GM19328 (cell line): ENCODE data around the gene MLX.
"Not testable (repeated sequence)": the region's sequence is repeated elsewhere in the genome, so short reads cannot be mapped to it uniquely, and the experiment has no call there.

Source experiments
- ATAC-seq: cut with Tn5 transposase; IDR thresholded peaks from one replicate; pipeline ENCODE4 v1.9.1; 2021; ENCODE audit warnings: mild to moderate bottlenecking, moderate library complexity; ENCODE audit not compliant: unreplicated experiment

Gene MLX

GRCh38 chr17:42554250-42555121 is 12.4 kb upstream of the MLX start:
- ATAC-seq: no peak

- no peak for ATAC-seq
These were observed 11.7 kb upstream of the MLX start for GRCh38 chr17:42555122-42555622.

- not testable (repeated sequence) for ATAC-seq
These were observed 10.8 kb upstream of the MLX start for GRCh38 chr17:42555961-42556617.

- ATAC-seq: no peak
These were observed 7.8 kb upstream of the MLX start for GRCh38 chr17:42559075-42559474.

DNA sequence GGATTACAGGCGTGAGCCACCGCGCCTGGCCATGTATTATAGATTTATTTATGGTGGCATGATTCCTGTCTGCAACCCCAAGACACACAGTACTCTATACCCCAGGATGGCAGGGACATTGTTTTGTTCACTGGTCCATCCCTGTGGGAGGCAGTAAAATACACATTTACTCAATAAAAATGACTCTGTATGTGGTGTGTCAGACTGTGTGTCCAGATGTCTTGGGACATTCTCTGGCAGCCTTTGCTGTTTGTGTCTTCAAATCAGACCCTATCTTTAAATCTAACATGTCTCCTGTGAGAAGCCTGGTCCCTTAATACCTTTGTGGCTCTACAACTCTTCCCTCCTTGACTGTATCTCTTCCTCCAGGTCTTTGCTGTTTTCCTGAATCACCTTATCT is 6.7 kb upstream of the MLX start:
- no peak for ATAC-seq

GRCh38 chr17:42561897-42562387 is 5.0 kb upstream of the MLX start, which contains the start of gene COASY:
TSS of gene COASY (plus strand) at chr17:42562148. CDS start at chr17:42562623, 475 bp downstream.
- peak; percentile 55 for ATAC-seq

DNA sequence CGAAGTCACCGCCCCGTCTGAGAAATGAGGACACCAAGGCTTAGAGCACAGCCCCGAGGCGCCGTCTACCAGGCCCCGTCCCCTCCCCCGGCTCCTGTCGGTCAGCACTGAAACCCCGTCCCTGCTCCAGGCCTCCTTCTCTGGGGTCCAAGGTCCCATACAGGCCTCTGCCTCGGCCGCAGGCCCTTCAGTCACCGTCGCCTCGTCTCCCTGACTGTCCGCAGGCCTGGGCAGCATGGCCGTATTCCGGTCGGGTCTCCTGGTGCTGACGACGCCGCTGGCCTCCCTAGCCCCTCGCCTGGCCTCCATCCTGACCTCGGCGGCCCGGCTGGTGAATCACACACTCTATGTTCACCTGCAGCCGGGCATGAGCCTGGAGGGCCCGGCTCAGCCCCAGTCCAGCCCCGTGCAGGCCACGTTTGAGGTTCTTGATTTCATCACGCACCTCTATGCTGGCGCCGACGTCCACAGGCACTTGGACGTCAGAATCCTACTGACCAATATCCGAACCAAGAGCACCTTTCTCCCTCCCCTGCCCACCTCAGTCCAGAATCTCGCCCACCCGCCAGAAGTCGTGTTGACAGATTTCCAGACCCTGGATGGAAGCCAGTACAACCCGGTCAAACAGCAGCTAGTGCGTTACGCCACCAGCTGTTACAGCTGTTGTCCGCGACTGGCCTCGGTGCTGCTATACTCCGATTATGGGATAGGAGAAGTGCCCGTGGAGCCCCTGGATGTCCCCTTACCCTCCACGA is 4.3 kb upstream of the MLX start:
- ATAC-seq: no peak

DNA sequence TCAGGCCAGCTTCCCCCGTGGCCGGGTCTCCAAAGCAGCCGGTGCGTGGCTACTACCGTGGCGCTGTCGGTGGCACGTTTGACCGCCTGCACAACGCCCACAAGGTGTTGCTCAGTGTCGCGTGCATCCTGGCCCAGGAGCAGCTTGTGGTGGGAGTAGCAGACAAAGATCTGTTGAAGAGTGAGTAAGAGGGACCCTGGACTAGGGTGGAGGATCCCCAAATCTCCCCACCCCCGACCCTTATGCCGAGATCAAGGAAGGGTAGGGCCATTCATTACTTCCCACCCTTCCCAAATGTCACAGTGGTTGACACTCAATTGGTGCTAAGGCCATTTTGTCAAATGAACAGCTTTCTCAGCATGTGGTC is 3.8 kb upstream of the MLX start:
- no peak for ATAC-seq

DNA sequence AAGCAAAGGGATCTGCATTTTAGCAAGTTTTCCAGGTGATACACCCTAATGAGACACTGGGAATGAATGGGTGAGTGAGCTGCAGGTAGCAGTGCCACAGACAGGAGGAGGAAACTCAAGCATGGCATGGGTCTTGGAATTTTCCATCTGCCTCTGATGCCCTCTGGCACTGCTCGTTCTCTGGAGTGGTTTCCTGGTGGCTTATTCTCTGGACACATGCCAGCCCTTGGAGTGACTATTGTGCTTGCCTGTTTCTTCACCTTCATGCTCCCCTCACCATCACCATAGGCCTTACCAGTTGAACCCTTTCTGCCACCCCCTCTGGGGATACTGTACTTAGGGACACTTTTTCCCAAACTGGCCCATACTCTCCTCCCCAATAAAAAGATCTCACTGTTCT is 3.4 kb upstream of the MLX start:
- ATAC-seq: no peak

DNA sequence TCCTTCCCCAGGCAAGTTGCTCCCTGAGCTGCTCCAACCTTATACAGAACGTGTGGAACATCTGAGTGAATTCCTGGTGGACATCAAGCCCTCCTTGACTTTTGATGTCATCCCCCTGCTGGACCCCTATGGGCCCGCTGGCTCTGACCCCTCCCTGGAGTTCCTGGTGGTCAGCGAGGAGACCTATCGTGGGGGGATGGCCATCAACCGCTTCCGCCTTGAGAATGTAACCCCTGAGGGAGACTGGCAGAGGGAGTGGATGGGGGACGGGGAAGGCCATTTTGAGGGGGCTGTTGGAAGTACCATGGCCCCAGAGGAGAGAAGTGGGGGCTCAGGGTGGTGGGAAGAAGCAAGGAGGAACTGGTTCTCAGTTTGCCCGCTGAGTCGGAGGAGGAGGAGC is 3.0 kb upstream of the MLX start:
- no peak for ATAC-seq

DNA sequence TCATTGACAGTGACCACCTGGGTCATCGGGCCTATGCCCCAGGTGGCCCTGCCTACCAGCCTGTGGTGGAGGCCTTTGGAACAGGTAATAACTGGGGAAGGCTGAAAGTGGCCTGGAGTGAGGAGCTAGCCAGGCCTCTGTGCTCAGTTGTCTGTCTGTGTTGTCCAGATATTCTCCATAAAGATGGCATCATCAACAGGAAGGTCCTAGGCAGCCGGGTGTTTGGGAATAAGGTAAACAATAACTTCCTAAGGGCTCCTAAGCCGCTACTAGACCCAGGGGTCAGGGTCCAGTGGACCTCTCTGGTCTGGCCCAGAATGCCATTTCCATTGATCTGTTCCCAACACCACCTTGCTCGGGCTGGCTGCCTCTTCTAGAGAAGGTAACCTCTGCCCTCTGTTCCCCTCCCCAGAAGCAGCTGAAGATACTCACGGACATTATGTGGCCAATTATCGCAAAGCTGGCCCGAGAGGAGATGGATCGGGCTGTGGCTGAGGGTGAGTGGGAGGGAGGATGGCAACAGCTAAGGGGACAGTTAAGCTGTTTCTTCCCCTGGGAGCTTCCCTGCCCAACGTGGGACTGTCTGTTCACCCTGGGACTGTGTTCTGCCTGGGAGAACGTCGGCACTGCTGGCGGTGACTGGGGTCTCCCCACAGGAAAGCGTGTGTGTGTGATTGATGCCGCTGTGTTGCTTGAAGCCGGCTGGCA is 1.9 kb upstream of the MLX start:
- ATAC-seq: no peak

GRCh38 chr17:42565523-42566214 is 1.2 kb upstream of the MLX start:
- no peak for ATAC-seq

- no peak for ATAC-seq
These were observed 551 bp upstream of the MLX start for GRCh38 chr17:42566215-42566882.

DNA sequence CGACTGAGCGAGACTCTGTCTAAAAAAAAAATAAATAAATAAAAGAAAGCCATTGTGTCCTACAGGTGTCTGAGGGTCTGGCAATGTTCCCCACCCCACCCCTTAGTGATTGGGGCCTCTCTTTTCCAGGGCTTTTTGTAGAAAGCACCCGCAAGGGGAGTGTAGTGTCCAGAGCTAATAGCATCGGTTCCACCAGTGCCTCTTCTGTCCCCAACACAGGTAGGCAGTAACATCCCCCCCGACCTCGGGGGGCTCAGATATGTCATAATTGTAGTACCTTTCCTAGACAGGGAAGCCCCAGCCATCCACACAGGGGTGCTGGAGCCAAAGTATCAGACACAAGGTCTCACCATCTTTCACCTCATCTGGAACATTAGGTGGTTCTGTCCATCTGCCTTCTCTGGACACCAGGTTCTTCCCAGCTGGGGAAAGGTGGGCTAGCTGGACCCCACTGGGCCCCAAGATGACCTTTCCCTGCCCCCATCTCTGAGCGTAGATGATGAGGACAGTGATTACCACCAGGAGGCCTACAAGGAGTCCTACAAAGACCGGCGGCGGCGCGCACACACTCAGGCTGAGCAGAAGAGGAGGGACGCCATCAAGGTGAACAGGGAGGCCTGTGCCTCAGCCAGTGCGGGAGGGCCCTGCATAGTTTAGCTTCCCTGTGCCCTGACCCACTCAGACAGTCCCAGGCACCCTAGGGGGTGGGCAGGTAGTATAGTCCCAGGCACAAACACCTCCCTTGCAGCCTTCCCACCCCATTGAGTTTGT is 1.6 kb downstream of the MLX start:
- ATAC-seq: no peak

DNA sequence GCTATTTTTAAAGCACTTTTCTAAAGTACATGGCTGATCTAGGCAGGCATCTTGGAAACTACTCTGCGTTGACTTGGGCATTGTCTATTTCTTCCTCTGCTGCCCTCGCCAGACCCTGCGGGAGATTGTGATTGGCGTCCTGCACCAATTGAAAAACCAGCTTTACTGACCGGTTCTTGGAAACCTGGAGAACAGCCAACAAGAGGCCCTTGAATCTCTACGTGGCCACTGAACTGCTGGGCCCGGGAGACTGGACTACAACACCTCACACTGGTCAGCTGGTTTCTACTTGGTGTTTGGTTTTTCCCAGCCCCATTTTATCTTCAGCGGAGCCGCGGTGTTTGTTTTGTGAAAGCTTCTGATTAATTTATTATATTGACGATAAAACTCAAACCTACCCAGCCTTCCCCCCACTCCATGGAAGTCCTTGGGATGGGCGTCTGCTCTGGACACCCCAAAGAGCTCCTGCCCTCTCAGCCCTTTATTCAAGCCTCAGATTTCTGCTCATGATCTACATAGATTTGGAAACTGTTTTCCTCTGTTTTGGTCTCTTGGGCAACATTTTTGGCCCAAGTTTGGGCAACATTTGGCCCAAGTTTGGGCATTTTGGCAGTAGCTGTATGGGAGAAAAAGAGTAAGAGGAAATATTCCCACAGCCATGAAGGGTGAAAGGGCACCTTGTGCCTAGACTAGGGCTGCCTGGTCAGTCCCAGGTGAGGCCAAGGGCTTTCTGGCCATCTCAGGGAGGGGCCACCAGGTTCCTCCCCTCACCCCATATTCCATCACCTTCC is 4.7 kb downstream of the MLX start:
- ATAC-seq: no peak

DNA sequence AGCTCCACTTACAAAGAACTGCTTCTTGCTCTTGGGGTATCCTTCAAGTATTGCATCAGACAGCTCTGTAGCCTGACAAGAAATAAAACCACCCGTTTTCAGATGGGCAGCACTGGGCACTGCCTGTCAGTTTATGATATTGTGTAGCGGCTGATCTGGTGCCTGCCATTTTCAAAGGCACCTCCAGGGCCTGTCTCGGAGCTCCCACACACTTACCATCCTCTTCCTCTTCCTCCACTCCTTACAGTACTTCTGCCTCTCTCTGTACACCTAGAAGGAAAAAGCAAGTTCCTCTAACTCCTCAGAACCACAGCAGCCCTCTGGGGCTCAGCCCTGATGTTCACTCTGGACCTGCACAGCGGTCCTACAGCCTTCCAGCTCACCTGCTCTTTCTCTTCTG is 6.2 kb downstream of the MLX start:
- ATAC-seq: no peak

GRCh38 chr17:42574463-42574862 is 7.6 kb downstream of the MLX start:
- no peak for ATAC-seq

DNA sequence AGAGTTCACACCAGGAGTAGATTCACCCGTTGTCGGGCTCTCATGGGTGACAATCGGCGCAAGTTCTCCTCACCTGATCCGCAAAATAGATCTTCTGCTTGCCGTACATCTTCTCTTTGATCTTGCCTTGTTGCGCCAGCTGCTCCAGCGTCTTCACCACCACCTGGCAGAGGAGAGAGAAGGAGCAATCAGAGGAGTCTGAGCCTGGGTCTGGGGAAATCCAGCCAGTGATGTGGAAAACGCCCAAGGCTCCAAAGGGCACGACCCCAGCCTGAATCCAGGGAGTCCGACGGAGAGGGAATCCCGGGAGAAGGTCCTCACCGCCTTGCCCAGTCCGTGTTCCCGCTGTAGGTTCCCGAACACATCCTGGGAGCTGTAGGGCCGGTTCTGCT is 10.2 kb downstream of the MLX start:
- ATAC-seq: no peak
